Erythroblast (primary cell): ENCODE results near the gene COX7A2.

ENCODE experiments used
- DNase-seq, 2 experiments: peaks; one replicate each; lab custom pipeline; 2025; lab: John Stamatoyannopoulos, UW
- GATA1 ChIP-seq: IDR thresholded peaks from 2 replicates; pipeline ENCODE4 v1.6.1; 2011; ENCODE audit warnings: low read depth, mild to moderate bottlenecking, control low read depth, low read length, moderate library complexity
- POLR2A ChIP-seq: IDR thresholded peaks from 2 replicates; pipeline ENCODE4 v1.6.1; 2011; ENCODE audit warnings: mild to moderate bottlenecking, low read length

COX7A2 gene, protein sequence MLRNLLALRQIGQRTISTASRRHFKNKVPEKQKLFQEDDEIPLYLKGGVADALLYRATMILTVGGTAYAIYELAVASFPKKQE

DNA sequence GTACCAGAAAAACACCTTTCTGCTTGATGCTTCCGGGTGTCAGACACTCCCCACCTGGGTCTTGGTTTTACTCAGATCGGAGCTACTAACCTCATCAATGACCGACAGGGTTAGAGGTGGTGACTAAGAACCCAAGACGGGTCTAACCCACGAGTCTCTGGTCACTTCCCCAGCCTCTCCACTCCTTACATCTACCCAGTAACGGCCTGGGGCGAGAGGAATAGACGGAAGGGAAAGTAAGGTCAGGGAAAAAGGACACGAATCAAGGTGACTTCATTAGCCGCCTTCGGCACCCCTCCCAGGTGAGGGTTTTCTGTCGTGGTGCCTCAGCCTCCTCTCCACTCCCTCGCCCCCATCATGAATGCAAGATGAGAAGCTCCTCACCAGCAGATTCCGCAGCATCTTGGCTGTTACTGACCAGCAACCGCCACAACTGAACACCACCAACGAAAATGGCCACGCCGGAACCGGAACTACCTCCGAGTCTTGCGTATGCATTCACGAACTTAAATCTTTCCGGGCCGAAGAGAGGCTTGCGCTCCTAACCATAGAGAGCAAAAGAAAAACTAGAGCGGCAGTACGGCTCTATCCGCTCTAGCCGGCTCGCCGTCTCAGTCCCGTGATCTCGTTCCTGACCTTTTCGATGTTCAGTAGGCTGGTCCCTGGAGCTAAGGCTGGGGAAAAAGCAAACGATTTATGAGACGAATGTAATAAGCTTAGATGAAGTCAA, at the start of gene COX7A2:
COX7A2 (minus strand) TSS at position 469 of the 730 bp plus-strand sequence; CDS start at position 402, 67 bp downstream.
- TF ChIP-seq POLR2A: peak; percentile 98
- TF ChIP-seq GATA1: no peak
- peak; percentile 94 to 96 for DNase-seq

DNA sequence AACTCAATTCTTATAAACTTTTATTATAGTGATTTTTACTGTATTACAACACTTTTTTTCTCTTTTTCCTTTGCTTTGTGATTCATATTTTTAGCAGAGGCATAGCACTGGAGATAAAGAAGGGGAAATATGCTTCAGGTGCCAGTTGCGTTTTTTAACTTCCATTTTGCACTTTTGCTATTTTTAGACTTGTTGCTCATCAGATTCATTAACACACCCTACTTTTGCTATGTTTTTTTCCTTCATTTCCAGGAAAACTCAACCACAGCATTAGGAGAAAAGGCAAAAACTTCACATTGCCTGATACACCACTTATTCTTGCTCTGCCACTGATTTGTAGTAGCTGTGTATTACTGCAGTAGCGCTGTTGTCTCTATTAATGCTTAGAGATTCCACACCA, 49.0 kb upstream of the COX7A2 start:
- no peak for DNase-seq
- TF ChIP-seq GATA1 (no peak), POLR2A (no peak)

DNA sequence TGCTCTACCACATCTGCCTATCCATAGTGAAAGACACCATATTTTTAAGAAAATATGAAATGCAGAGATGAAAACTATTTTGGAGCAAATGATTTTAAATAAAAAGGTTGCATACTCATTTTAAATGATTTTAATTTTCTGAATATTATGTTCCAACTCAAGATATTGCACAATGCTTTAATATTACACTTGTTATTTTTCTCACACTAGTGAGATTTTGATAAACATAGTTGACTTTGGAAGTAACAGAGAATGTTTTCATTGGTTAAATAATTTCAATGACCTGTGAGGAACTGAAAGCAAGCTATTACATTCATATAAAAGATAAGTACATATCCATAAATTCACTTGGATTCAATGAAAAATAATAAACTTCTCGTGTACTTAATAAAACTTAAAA, 48.1 kb upstream of the COX7A2 start:
- TF ChIP-seq GATA1 (no peak), POLR2A (no peak)
- no peak for DNase-seq

DNA sequence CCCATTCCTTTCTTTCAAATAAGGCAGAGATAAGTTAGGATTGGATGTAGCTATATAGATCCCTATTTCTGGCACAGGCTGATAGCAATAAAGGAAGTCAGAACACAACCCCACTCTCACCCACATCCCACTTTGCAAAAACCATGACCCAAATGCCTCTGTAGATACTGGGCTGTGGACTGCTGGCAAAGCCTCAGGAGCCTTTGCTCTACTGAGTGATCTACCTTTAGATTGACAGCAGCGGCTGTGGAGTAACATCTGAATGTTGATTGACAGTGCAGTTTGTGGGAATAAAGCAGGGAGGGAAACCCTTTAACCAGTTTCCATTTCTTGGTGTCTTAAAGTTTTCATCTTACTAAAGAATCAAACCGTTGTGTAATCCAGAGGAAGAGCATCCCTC, 47.7 kb upstream of the COX7A2 start:
- DNase-seq: no peak

DNA sequence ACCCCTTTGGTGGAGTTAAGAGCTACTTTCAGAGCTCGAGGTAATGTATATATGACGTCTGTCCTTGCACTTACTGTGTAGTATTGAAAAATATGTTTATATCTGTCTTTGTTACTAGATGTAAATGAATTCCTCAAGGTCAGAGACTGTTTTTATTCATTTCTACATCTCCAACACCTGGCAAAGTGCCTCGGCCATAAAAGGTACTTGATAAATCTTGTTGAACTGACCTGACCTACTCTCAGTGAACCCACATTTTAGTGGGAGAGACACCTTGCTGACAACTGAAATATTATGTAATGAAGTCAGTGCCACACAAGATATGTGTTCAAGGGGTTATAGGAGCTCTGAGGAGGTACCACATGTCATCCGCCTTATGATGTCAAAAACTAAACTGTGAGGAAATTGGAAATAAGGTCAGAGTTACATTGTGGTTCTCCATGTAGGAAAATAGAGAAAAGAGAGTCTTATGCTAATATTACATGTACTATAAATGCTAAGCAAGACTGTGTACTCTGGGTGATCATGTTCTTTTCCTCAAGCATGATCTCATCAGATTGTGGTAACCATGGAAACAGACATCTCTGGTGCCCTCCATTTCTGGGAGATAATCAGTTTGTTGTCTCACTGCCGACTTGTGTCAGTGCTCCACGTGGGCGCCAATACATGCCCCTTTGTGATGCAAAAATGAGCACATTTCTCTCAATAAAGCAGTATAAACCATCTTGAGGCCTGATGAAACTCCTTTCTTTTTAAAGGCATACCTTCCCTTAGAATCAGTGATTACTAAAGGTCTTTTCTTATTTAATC, 46.7 kb upstream of the COX7A2 start:
- TF ChIP-seq POLR2A: no peak
- no peak for TF ChIP-seq GATA1
- DNase-seq: peak; percentile 2 to 15

More for the DNA sequence above, 47.7 kb upstream of the COX7A2 start:
- TF ChIP-seq GATA1 (no peak), POLR2A (no peak)

DNA sequence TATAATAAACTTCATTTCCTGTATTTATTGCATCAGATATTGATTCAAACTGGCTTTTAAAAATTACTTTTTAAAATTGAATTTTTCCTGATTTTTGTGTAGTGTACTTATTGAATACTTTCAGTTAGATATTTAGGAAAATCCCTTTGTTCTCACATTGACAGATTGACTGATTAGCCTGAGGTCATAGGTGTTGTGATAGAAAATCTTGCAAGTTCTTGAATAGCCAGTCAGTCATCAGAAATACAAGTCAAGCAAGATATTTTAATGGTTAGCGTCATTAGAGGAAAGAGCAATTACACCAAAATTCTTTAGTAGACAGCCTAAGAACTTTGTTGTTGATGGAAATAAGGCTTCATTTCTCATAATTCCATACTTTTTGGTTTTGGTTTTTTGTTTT, 44.4 kb upstream of the COX7A2 start:
- no peak for TF ChIP-seq POLR2A
- no peak for DNase-seq

DNA sequence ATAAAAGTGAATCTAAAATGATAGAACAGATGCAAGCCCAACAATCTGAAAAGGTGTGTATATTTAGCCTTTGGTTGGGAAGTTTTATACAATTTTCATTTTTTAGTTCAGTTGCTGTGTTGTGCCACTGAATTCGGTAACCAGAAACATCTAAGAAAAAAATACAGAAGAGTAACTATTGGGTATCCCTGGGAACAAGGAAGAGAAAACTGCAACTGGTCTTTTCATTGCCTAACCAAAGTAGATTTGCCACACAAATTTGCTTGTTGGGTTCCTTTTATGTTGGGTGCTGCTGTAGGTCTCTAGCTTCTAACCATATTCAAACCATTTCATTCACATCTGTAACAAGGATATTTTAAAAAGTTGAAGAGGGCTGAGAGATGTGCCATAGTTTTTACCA, 43.8 kb upstream of the COX7A2 start:
- TF ChIP-seq GATA1 (no peak), POLR2A (no peak)
- DNase-seq: no peak

DNA sequence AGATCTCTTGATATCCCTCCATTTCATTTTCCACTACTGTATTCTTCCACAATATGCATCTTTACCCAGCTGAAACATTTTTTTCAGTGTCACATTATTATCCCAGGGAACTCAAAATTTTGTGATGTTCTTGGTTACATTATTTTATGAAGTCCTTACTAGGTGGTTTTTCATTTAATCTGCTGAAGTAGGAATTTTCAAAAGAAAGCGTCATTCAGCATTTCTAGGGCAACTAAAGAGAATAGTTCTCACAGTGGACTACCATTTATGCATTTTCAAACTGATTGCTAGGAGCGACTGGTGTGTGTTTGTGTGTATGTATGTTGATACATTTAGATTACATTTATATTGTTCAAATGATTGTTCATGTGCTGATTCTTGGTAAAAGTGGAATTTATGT, 43.4 kb upstream of the COX7A2 start:
- TF ChIP-seq POLR2A (no peak), GATA1 (no peak)
- no peak for DNase-seq

DNA sequence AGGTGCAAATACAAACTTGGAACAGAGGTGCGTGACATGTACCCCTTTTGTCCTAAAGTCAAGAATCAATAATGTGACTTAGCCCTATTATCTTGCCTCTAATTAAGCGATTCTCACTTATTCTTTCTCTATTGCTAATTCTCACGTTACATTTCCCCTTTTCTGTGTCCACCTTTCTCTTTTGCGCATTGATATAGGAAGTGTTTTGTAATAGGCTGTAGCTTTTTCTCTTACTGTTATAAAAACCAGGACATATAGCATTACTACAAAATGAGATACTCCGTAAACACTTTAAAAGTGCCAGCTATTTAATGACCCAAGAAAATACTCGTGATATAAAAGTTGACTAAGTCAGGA, 41.7 kb upstream of the COX7A2 start:
- no peak for TF ChIP-seq POLR2A
- TF ChIP-seq GATA1: no peak
- DNase-seq: no peak

DNA sequence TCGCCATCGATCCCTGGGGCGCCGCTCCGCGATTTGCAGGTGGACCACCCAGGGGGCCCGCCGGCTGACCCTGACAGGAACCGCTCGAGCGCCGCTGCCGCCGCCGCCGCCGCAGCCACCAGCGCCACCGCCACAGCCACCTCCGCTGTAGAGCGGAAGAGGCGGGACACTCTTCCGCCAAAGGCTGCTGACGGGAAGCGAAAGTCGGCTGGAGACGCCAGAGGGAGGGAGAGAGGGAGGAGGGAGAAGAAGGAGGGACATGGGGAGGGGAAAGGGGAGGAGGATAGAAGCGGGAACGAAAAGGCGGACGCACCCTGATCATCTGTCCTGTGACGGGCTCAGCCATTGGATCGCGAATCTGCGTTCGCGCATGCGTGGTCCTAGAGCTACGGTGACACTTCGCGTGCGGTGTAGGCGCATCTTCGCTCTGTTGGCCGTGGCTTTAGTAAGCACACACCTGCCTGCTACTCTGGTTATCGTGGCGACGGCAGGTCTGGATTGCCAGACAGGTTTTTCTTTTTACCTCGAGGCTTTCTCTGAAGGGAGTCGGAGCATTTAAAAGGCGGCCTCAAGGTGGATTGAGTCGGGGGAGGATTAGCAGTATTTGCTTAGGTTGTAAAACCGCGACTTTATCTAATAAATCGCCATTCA, 41.2 kb upstream of the COX7A2 start, which contains the start of gene TMEM30A:
TMEM30A (minus strand) TSS at position 161 of the 651 bp plus-strand sequence; CDS start at position 7, 154 bp downstream.
- peak; percentile 99 for DNase-seq
- TF ChIP-seq POLR2A (peak; percentile 99), GATA1 (no peak)

DNA sequence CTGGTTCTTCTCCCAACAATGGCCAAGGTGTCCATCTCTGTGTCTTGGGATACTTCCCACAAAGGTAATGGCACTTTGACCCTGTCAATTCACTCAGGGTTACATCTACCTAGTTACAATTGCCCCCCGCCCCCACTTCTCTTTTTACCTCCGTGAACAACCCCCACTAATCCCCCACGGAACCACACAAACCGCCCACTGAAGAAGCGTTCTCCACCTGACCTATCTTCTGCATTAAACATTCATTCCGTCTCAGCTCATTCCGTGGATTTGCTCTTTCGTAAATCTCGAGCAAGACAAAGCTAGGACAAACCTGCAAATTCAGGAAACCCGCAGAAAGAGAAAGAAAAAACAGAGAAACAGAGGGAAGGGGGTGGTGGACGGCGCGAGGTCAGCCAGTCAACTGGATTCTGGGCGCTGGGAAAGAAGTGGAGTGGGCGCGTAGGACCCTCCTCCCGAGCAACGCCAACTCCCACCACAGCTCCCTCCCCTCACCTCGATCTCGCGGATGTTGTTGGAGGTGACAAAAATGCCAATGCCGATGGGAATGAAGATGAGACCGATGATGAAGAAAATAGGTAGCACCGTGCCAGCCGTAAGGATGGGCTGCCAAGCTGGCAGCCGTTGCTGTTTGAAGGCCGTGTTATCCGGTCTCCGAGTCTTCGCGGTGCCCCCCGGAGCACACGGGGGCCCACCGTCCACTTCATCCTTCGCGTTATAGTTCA, 40.5 kb upstream of the COX7A2 start:
- no peak for TF ChIP-seq GATA1
- DNase-seq: peak; percentile 56 to 65

DNA sequence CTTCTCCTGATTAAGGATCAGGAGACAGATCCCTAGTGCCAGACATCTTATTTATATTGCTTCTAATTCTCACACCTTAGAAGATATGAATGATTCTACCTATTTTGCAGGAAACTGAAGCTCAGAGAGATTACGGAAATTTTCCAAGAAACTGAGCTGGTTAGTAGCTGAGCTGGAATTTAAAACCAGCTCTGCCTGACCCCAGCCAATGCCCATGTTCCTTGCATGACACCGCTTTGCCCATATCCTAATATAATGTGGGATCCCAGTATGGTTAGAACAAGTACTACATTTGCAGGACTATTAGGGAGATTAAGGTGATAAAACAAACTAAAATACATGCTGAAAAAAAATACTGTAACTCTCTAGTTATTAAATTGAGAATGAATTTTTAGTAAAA, 39.1 kb upstream of the COX7A2 start:
- no peak for DNase-seq
- TF ChIP-seq GATA1: no peak
- TF ChIP-seq POLR2A: no peak

DNA sequence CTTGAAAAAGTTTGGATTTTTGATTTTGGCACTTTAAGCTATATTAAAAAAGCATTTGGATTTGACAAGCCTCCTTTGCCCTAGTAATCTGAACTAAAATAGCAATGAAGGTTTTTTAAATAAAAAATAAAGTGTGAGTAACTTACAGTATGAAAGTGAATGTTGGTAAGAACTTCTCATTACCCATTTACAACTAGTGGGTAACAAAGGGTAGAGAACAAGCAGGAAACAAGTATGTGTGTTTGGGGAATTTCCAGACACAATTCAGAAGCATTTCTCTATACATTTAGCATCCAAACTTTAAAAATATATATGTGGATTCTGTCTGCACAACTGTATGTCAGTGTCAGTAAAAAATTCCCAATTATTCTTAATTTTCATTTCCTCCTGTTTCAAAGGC, 38.1 kb upstream of the COX7A2 start:
- DNase-seq: no peak
- TF ChIP-seq POLR2A: no peak
- no peak for TF ChIP-seq GATA1
